C4-2B (cell line): ENCODE measurements around the gene CASR.

Experiments
- H3K27ac ChIP-seq: fragments of 450-650 bp; 2 replicates; pipeline ENCODE4 v1.5.1; 2017
- CTCF ChIP-seq: fragments of 450-650 bp; conservative IDR thresholded peaks from 2 replicates; pipeline ENCODE4 v1.5.1; 2017; ENCODE audit warnings: mild to moderate bottlenecking
- ZFX ChIP-seq: fragments of 450-650 bp; IDR thresholded peaks from 2 replicates; pipeline ENCODE4 v1.6.1; 2017

CASR gene

GRCh38 chr3:122253581-122253980 lies 70.1 kb downstream of the CASR start:
- no peak overlapping the region for H3K27ac ChIP-seq

GRCh38 chr3:122255757-122256439 lies 72.4 kb downstream of the CASR start:
- TF ChIP-seq CTCF (no peak), ZFX (no peak)
- H3K27ac ChIP-seq = no peak overlapping the region

More at GRCh38 chr3:122253581-122253980, 70.1 kb downstream of the CASR start:
- TF ChIP-seq ZFX (no peak), CTCF (no peak)

- TF ChIP-seq CTCF (no peak), ZFX (no peak)
- no peak overlapping the region for H3K27ac ChIP-seq
These were observed 74.3 kb downstream of the CASR start for GRCh38 chr3:122257644-122258364.

- no peak overlapping the region for H3K27ac ChIP-seq
- TF ChIP-seq CTCF (peak; percentile 92), ZFX (no peak)
These were observed 75.4 kb downstream of the CASR start for GRCh38 chr3:122258757-122259371.

- H3K27ac ChIP-seq = no peak overlapping the region
- no peak for TF ChIP-seq ZFX
- TF ChIP-seq CTCF = no peak
These were observed 76.7 kb downstream of the CASR start for GRCh38 chr3:122260206-122260605.

GRCh38 chr3:122263058-122263457 lies 79.6 kb downstream of the CASR start:
- no peak for TF ChIP-seq ZFX
- TF ChIP-seq CTCF = no peak
- no peak overlapping the region for H3K27ac ChIP-seq

- no peak for TF ChIP-seq ZFX
- TF ChIP-seq CTCF = no peak
These were observed 80.6 kb downstream of the CASR start for GRCh38 chr3:122263974-122264588.

More at GRCh38 chr3:122263974-122264588, 80.6 kb downstream of the CASR start:
- H3K27ac ChIP-seq = no peak overlapping the region
